ENCODE data around the gene MAGI2.
"Not testable (repeated sequence)": the region's sequence is repeated elsewhere in the genome, so short reads cannot be mapped to it uniquely, and the experiment has no call there.

Gene MAGI2

DNA sequence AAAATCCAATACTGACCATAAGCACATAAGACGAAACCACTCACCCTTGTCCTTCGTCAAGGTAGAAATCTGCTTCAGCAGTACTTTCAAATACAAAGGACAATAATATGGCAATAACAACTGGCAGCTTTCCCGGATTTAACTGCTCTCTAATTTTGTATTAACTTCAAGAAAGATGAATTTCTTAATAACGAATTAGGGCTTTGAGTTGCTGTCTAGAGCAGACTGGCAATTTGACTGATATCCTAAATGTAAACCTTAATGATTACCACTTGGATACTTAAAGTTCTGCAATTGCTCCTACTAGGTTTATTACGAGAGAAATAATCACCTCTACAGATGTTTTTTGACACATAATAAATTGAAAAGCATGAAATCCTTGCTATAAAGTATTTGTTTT, 418.7 kb downstream of the MAGI2 start:
- Histone ChIP-seq H3K79me1 (replicated peaks; ENCODE audit: low read length, poor library complexity, severe bottlenecking) (no peaks in the 10 kb centered on the region), H3K27me3 (ENCODE audit: control insufficient read depth in 1 of 2, insufficient read depth in 1 of 2, low read length in 2 of 2) (no peaks in the 10 kb centered on the region), H2BK5ac (ENCODE audit: low read depth, low read length, poor library complexity, severe bottlenecking) (no peak overlapping the region), H3K4ac (ENCODE audit: low read depth in 1 of 2, low read length in 2 of 2) (no peak overlapping the region), H3K18ac (ENCODE audit: low read depth in 1 of 2, low read length in 2 of 2) (no peak overlapping the region), H2AK5ac (ENCODE audit: low read length, severe bottlenecking) (no peak overlapping the region), H3K23ac (ENCODE audit: low read length in 2 of 2) (no peak overlapping the region), H2BK15ac (ENCODE audit: low read depth, poor library complexity, severe bottlenecking) (no peak overlapping the region), H3K4me1 (ENCODE audit: control insufficient read depth, insufficient read depth, low read depth, low read length) (no peaks in the 10 kb centered on the region), H2BK12ac (ENCODE audit: low read length in 2 of 2) (no peak overlapping the region), H2AFZ (ENCODE audit: low read depth, low read length) (no peak overlapping the region), H3K14ac (ENCODE audit: low read length in 2 of 2) (no peak overlapping the region), H3K9me3 (ENCODE audit: control insufficient read depth, low read length) (no peaks in the 10 kb centered on the region), H3K4me2 (ENCODE audit: low read length, poor library complexity, severe bottlenecking) (no peak overlapping the region), H4K91ac (ENCODE audit: low read length) (no peak overlapping the region), H3K36me3 (ENCODE audit: control insufficient read depth in 1 of 2, insufficient read depth in 2 of 2, low read depth in 1 of 2, low read length in 2 of 2) (no peaks in the 10 kb centered on the region), H2BK120ac (ENCODE audit: low read depth, low read length) (no peak overlapping the region), H3K9ac (ENCODE audit: low read length) (no peak overlapping the region), H3K4me3 (ENCODE audit: insufficient read depth in 1 of 2, low read depth in 1 of 2, low read length in 2 of 2) (no peak overlapping the region), H3K27ac (ENCODE audit: low read length, poor library complexity, severe bottlenecking) (no peak overlapping the region), H4K8ac (ENCODE audit: low read length) (no peak overlapping the region)
- 88% methylated on average over 2 of the region's 5 CpGs for WGBS
- DNase-seq = no peak

DNA sequence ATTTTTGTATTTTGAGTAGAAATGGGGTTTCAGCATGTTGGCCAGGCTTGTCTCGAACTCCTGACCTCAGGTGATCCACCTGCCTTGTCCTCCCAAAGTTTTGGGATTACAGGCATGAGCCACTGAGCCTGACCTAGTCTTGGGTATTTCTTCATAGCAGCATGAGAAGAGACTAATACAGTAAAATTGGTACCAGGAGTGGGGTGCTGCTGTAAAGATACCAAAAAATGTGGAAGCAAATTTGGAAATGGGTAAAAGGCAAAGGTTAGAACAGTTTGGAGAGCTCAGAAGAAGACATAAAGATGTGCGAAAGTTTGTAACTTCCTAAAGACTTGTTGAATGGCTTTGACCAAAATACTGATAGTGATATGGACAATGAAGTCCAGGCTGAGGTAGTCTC, 433.8 kb downstream of the MAGI2 start:
- H3K4me2 ChIP-seq (ENCODE audit: low read length, poor library complexity, severe bottlenecking); H2BK15ac ChIP-seq (ENCODE audit: low read depth, poor library complexity, severe bottlenecking); H2BK5ac ChIP-seq (ENCODE audit: low read depth, low read length, poor library complexity, severe bottlenecking): not testable (repeated sequence)

GRCh38 chr7:79011921-79012320, 441.5 kb downstream of the MAGI2 start:
- Histone ChIP-seq H3K36me3 (ENCODE audit: control insufficient read depth in 1 of 2, insufficient read depth in 2 of 2, low read depth in 1 of 2, low read length in 2 of 2) (no peaks in the 10 kb centered on the region), H3K27me3 (ENCODE audit: control insufficient read depth in 1 of 2, insufficient read depth in 1 of 2, low read length in 2 of 2) (no peaks in the 10 kb centered on the region), H3K9ac (ENCODE audit: low read length) (no peak overlapping the region), H3K18ac (ENCODE audit: low read depth in 1 of 2, low read length in 2 of 2) (no peak overlapping the region), H2AFZ (ENCODE audit: low read depth, low read length) (no peak overlapping the region), H3K4me1 (ENCODE audit: control insufficient read depth, insufficient read depth, low read depth, low read length) (no peaks in the 10 kb centered on the region), H3K14ac (ENCODE audit: low read length in 2 of 2) (no peak overlapping the region), H3K4ac (ENCODE audit: low read depth in 1 of 2, low read length in 2 of 2) (no peak overlapping the region), H3K4me3 (ENCODE audit: insufficient read depth in 1 of 2, low read depth in 1 of 2, low read length in 2 of 2) (no peak overlapping the region), H3K23ac (ENCODE audit: low read length in 2 of 2) (no peak overlapping the region), H2AK5ac (ENCODE audit: low read length, severe bottlenecking) (no peak overlapping the region), H3K4me2 (ENCODE audit: low read length, poor library complexity, severe bottlenecking) (no peak overlapping the region), H3K9me3 (ENCODE audit: control insufficient read depth, low read length) (no peaks in the 10 kb centered on the region), H3K27ac (ENCODE audit: low read length, poor library complexity, severe bottlenecking) (no peak overlapping the region), H4K91ac (ENCODE audit: low read length) (no peak overlapping the region), H4K8ac (ENCODE audit: low read length) (no peak overlapping the region), H3K79me1 (replicated peaks; ENCODE audit: low read length, poor library complexity, severe bottlenecking) (no peaks in the 10 kb centered on the region), H2BK120ac (ENCODE audit: low read depth, low read length) (no peak overlapping the region), H2BK15ac (ENCODE audit: low read depth, poor library complexity, severe bottlenecking) (no peak overlapping the region), H2BK5ac (ENCODE audit: low read depth, low read length, poor library complexity, severe bottlenecking) (no peak overlapping the region), H2BK12ac (ENCODE audit: low read length in 2 of 2) (no peak overlapping the region)
- DNase-seq = no peak
- WGBS = 96% methylated on average over 2 of the region's 2 CpGs

More for the DNA sequence above, 433.8 kb downstream of the MAGI2 start:
- H3K9ac ChIP-seq (ENCODE audit: low read length); H3K27me3 ChIP-seq (ENCODE audit: control insufficient read depth in 1 of 2, insufficient read depth in 1 of 2, low read length in 2 of 2); H3K14ac ChIP-seq (ENCODE audit: low read length in 2 of 2); H2AFZ ChIP-seq (ENCODE audit: low read depth, low read length); H3K18ac ChIP-seq (ENCODE audit: low read depth in 1 of 2, low read length in 2 of 2); H3K27ac ChIP-seq (ENCODE audit: low read length, poor library complexity, severe bottlenecking); H3K23ac ChIP-seq (ENCODE audit: low read length in 2 of 2); H3K36me3 ChIP-seq (ENCODE audit: control insufficient read depth in 1 of 2, insufficient read depth in 2 of 2, low read depth in 1 of 2, low read length in 2 of 2); H2BK12ac ChIP-seq (ENCODE audit: low read length in 2 of 2); DNase-seq; H3K4me1 ChIP-seq (ENCODE audit: control insufficient read depth, insufficient read depth, low read depth, low read length); H3K79me1 ChIP-seq (replicated peaks; ENCODE audit: low read length, poor library complexity, severe bottlenecking); H2BK120ac ChIP-seq (ENCODE audit: low read depth, low read length); H4K91ac ChIP-seq (ENCODE audit: low read length); H4K8ac ChIP-seq (ENCODE audit: low read length); H3K4ac ChIP-seq (ENCODE audit: low read depth in 1 of 2, low read length in 2 of 2); H2AK5ac ChIP-seq (ENCODE audit: low read length, severe bottlenecking): not testable (repeated sequence)
- 70% methylated on average over 2 of the region's 2 CpGs for WGBS
- H3K4me3 ChIP-seq (ENCODE audit: insufficient read depth in 1 of 2, low read depth in 1 of 2, low read length in 2 of 2) = peak overlapping the region in 1 of 2 experiments; percentile 24
- peaks cover 34% of the 10 kb centered on the region for H3K9me3 ChIP-seq (ENCODE audit: control insufficient read depth, low read length)

GRCh38 chr7:79009647-79010046, 443.8 kb downstream of the MAGI2 start:
- Histone ChIP-seq H3K27me3 (ENCODE audit: control insufficient read depth in 1 of 2, insufficient read depth in 1 of 2, low read length in 2 of 2) (no peaks in the 10 kb centered on the region), H3K14ac (ENCODE audit: low read length in 2 of 2) (no peak overlapping the region), H3K27ac (ENCODE audit: low read length, poor library complexity, severe bottlenecking) (no peak overlapping the region), H3K36me3 (ENCODE audit: control insufficient read depth in 1 of 2, insufficient read depth in 2 of 2, low read depth in 1 of 2, low read length in 2 of 2) (no peaks in the 10 kb centered on the region), H3K4ac (ENCODE audit: low read depth in 1 of 2, low read length in 2 of 2) (no peak overlapping the region), H2BK120ac (ENCODE audit: low read depth, low read length) (no peak overlapping the region), H2AFZ (ENCODE audit: low read depth, low read length) (no peak overlapping the region), H3K9ac (ENCODE audit: low read length) (no peak overlapping the region), H2BK12ac (ENCODE audit: low read length in 2 of 2) (no peak overlapping the region), H3K18ac (ENCODE audit: low read depth in 1 of 2, low read length in 2 of 2) (no peak overlapping the region), H3K23ac (ENCODE audit: low read length in 2 of 2) (no peak overlapping the region), H4K91ac (ENCODE audit: low read length) (no peak overlapping the region), H3K4me3 (ENCODE audit: insufficient read depth in 1 of 2, low read depth in 1 of 2, low read length in 2 of 2) (no peak overlapping the region), H3K79me1 (replicated peaks; ENCODE audit: low read length, poor library complexity, severe bottlenecking) (no peaks in the 10 kb centered on the region), H2BK5ac (ENCODE audit: low read depth, low read length, poor library complexity, severe bottlenecking) (no peak overlapping the region), H2AK5ac (ENCODE audit: low read length, severe bottlenecking) (no peak overlapping the region), H3K4me1 (ENCODE audit: control insufficient read depth, insufficient read depth, low read depth, low read length) (no peaks in the 10 kb centered on the region), H2BK15ac (ENCODE audit: low read depth, poor library complexity, severe bottlenecking) (no peak overlapping the region), H3K9me3 (ENCODE audit: control insufficient read depth, low read length) (no peaks in the 10 kb centered on the region), H3K4me2 (ENCODE audit: low read length, poor library complexity, severe bottlenecking) (no peak overlapping the region), H4K8ac (ENCODE audit: low read length) (no peak overlapping the region)
- no peak for DNase-seq
